SJCRH30 (cell line): ENCODE results near the gene SLX1A. TPM values are rescaled to one million over a fixed set of nuclear protein-coding genes. Genes with fewer than 3 reads are reported as not detected.
A peak's percentile ranks its signal among the peaks of the same experiment; 100 is the strongest.
"Not testable (repeated sequence)": the region's sequence is repeated elsewhere in the genome, so short reads cannot be mapped to it uniquely, and the experiment has no call there.

Experiments
- DNase-seq, 2 experiments: peaks; one replicate each; pipeline ENCODE4 v3.0.0-alpha.2; 2015 to 2020
- H3K27ac ChIP-seq: fragments of 250-450 bp; sonication (Bioruptor Pico); 2 replicates; pipeline ENCODE4 v1.5.1; 2020; ENCODE audit warnings: mild to moderate bottlenecking, moderate library complexity
- H3K27me3 ChIP-seq: fragments of 250-450 bp; sonication (Bioruptor Pico); 2 replicates; pipeline ENCODE4 v1.5.1; 2020; ENCODE audit warnings: mild to moderate bottlenecking, moderate library complexity
- H3K36me3 ChIP-seq: fragments of 250-450 bp; sonication (Bioruptor Pico); 2 replicates; pipeline ENCODE4 v1.5.1; 2020; ENCODE audit warnings: mild to moderate bottlenecking, moderate library complexity
- H3K4me1 ChIP-seq: fragments of 250-450 bp; sonication (Bioruptor Pico); 2 replicates; pipeline ENCODE4 v1.5.1; 2020; ENCODE audit warnings: mild to moderate bottlenecking, moderate library complexity
- H3K4me3 ChIP-seq: fragments of 250-450 bp; sonication (Bioruptor Pico); 2 replicates; pipeline ENCODE4 v1.5.1; 2020; ENCODE audit warnings: mild to moderate bottlenecking, moderate library complexity
- H3K9me3 ChIP-seq: fragments of 250-450 bp; sonication (Bioruptor Pico); replicated peaks from 2 replicates; pipeline ENCODE4 v1.5.1; 2020; ENCODE audit warnings: mild to moderate bottlenecking, moderate library complexity
- total RNA-seq: library from RNA; depleted of rRNA; stranded (reverse); fragments of >200 nt; shearing (Covaris generic); gene quantifications from 2 replicates; pipeline ENCODE4 v1.2.3, GENCODE V29; 2014

The SLX1A gene
- total RNA-seq, 1 experiment from 2014 or later, result 15.2 TPM

DNA sequence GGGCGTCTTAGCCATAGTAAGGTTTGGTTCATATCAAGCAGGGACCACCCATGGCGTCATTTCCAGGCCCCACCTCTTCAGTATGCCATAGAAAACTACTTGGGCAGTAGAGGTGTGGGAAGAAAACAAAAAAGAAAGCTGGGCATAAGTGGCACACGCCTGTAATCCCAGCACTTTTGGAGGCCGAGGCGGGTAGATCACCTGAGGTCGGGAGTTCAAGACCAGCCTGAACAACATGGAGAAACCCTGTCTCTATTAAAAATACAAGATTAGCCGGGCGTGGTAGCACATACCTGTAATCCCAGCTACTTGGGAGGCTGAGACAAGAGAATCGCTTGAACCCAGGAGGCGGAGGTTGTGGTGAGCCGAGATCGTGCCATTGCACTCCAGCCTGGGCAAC, 2.5 kb upstream of the SLX1A start:
- not testable (repeated sequence) for H3K4me3 ChIP-seq, DNase-seq, H3K36me3 ChIP-seq, H3K9me3 ChIP-seq, H3K4me1 ChIP-seq, H3K27me3 ChIP-seq, H3K27ac ChIP-seq

DNA sequence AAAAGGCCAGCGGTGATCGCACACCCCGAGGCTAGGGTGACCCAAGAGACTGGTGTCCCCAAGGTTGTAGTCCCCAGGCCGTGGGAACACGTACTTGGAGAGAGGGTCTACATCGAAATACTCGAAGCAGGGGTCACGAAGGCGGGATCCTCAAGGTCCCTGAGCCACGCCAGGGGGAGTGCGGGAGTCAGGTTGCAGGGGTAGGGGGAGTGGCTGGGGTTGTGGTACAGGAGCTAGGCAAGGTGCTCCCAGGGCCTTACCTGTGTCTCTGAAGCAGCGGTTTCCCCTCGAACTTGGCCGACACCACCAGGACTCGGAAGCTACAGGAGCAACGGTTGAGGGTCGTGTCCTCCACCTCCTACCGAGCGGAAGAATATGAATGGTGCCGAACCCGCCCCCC, 577 bp upstream of the SLX1A start:
- not testable (repeated sequence) for H3K4me1 ChIP-seq, DNase-seq, H3K4me3 ChIP-seq, H3K9me3 ChIP-seq, H3K27me3 ChIP-seq, H3K27ac ChIP-seq, H3K36me3 ChIP-seq

DNA sequence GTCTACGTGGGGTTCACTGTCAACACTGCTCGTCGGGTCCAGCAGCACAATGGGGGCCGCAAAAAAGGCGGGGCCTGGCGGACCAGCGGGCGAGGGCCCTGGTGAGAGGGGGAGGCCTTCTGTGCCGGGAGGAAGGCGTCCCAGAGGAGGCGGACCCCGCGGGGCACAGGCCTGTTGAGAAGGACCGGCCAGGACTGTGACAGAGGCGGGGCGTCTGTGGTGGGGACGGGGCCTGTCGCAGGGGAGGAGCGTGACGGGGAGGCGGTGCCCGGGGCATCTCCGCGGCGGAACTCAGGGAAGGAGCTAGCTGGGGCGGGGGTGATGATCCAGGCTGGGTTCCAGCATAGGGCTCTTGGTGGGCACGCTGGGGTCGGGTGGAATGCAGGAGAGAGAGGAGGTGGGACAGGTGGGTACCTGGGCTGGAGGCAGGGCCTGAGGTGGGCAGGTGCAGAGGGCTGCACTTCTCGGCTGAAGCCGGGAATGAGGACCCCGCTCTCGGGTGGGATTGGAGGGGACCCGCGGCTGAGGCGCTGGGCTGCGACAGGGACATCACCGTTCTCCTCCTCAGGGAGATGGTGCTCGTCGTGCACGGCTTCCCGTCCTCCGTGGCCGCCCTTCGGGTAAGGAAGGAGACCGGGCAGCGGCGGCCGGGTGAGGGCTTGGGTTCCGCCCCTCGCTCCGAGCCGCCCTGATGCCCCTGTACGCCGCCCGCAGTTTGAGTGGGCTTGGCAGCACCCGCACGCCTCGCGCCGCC, 674 bp downstream of the SLX1A start:
- H3K27ac ChIP-seq, DNase-seq, H3K36me3 ChIP-seq, H3K27me3 ChIP-seq, H3K4me3 ChIP-seq, H3K9me3 ChIP-seq, H3K4me1 ChIP-seq: not testable (repeated sequence)

DNA sequence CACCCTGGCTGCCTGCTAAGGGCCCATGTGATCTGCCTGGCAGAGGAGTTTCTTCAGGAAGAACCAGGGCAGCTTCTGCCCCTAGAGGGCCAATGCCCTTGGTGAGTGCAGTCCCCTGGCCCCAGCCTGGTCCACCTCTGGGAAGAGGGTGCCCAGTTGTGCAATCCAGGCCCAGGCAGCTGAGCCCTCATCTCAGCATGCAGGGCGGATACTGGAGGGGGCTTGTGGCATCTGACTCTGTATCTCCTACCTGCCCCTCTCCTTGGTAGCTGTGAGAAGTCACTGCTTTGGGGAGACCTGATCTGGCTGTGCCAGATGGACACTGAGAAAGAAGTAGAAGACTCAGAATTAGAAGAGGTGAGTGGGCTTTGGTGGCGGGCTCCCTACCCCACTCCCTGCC, 3.3 kb downstream of the SLX1A start:
- not testable (repeated sequence) for H3K27ac ChIP-seq, H3K4me1 ChIP-seq, H3K36me3 ChIP-seq, DNase-seq, H3K27me3 ChIP-seq, H3K4me3 ChIP-seq, H3K9me3 ChIP-seq

DNA sequence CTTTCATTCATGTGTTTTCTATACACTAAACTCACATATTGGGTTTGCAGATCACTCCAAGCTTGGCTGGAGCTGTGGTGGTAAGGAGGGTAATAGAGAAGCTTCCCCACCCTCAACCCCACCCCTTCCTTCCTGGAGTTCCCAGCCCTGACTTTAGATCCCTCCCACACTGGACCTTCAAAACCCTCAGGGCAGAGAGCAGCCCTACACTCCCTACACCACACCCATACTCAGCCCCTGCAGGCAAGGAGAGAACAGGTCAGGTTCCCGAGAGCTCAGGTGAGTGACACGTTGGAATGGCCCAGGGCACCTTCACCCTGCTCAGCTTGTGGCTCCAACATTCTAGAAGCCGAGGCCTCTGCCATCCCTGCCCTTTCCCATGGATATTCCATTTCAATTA, 5.4 kb downstream of the SLX1A start, which contains the start of gene SULT1A3:
Gene SULT1A3 (plus strand): TSS at position 207 of the 400 bp plus-strand sequence. CDS start 1,474 bp downstream, outside the sequence.
- H3K36me3 ChIP-seq, H3K4me3 ChIP-seq, H3K27ac ChIP-seq, H3K9me3 ChIP-seq, DNase-seq, H3K27me3 ChIP-seq, H3K4me1 ChIP-seq: not testable (repeated sequence)

DNA sequence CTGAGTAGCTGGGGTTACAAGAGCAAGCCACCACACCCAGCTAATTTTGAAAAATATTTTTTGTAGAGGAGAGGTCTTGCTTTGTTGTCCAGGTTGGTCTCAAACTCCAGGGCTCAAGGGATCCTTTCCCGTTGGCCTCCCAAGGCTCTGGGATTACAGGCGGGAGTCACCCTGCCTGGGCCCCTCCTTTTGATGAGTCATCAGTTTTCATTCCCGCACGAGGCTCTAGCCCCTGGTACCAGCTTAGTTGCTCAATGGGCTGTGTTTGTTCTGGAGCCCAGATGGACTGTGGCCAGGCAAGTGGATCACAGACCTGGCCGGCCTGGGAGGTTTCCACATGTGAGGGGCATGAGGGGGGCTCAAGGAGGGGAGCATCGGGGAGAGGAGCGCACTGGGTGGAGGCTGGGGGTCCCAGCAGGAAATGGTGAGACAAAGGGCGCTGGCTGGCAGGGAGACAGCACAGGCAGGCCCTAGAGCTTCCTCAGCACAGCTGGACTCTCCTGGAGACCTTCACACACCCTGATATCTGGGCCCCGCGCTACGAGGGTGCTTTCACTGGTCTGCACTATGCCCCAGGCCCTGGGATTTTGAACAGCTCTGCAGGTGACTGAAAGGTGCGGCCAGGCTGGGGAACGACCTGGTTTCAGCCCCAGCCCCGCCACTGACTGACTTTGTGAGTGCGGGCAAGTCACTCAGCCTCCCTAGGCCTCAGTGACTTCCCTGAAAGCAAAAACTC, 6.1 kb downstream of the SLX1A start:
- H3K36me3 ChIP-seq, H3K27ac ChIP-seq, H3K9me3 ChIP-seq, H3K4me3 ChIP-seq, H3K27me3 ChIP-seq, H3K4me1 ChIP-seq, DNase-seq: not testable (repeated sequence)

DNA sequence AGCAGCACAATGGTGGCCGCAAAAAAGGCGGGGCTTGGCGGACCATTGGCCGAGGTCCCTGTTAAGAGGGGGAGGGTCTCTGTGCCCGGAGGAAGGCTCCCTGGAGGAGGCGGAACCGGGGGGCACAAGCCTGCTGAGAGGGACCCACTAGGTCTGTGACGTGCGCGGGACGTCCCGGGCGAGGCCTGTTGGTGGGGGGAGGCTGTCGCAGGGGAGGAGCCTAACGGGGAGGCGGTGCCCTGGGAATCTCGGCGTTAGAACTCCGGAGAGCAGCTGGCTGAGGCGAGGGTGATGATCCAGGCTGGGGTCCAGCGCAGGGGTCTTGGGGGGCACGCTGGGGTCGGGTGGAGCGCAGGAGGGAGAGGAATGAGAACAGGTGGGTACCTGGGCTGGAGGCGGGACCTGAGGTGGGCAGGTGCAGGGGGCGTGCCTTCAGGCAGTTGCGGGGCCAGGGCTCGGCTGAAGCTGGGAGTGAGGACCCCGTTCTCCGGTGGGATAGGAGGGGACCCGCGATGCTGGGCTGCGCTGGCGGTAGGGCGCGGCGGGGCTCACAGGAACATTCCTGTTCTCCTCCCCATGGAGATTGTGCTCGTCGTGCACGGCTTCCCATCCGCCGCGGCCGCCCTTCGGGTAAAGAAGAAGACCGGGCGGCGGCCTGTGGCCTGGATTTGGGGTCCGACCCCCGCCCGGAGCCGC, 12.0 kb downstream of the SLX1A start:
- not testable (repeated sequence) for H3K27me3 ChIP-seq, H3K4me3 ChIP-seq, DNase-seq, H3K4me1 ChIP-seq, H3K36me3 ChIP-seq, H3K9me3 ChIP-seq, H3K27ac ChIP-seq

DNA sequence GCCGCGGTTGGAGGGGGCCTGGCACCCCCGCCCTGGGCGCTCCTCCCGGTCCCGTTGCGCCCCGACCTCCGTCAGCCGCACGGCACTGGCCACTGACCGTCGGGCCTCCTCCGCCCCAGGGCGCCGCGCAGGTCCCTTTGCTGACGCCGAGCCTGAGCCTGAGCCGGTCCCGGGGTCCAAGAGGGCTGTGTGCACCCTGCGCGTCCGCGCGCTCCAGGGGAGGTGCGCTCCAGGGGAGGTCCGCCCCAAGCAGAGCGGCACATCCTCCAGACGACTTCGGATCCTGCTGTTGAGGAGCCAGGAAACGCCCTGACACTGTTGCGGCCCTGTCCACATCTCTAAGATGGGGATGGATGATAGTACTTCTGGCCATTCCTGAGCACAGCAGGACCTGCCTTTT, 12.6 kb downstream of the SLX1A start:
- H3K4me3 ChIP-seq, H3K4me1 ChIP-seq, DNase-seq, H3K9me3 ChIP-seq, H3K27ac ChIP-seq, H3K36me3 ChIP-seq, H3K27me3 ChIP-seq: not testable (repeated sequence)

DNA sequence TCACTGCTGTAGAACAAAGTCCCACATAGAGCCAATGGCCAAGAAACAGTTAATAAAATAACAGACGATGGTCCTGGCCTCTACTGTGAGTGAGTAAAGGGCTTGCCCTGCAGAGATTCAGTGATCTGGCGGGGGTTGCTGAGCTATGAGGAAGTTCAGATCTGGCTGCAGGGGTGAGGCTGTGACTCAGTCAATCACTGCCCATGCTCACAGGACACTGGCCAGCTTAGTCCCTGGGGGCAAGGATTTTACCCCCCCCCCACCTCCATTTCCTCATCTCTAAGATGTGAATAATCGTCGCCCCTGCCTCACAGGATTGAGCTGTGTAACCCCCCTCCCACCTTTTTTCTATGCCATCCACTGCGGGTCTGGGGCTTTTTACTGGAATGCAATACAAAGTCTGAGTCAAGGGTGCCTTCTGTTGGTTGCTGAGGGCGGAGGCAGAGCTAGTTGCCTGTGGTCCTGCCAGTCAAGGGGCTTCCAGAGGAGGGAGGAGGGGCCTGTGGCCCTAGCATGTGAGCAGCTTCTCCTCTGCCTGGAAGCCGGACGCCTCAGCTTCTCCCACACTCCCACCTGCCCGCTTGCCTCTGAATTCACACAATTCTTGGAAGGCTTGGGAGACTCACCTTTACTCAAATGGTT, 13.5 kb downstream of the SLX1A start:
- not testable (repeated sequence) for H3K27ac ChIP-seq, H3K4me1 ChIP-seq, H3K27me3 ChIP-seq, H3K36me3 ChIP-seq, H3K4me3 ChIP-seq, H3K9me3 ChIP-seq
- peak in 1 of 2 experiments; percentile 29 for DNase-seq

DNA sequence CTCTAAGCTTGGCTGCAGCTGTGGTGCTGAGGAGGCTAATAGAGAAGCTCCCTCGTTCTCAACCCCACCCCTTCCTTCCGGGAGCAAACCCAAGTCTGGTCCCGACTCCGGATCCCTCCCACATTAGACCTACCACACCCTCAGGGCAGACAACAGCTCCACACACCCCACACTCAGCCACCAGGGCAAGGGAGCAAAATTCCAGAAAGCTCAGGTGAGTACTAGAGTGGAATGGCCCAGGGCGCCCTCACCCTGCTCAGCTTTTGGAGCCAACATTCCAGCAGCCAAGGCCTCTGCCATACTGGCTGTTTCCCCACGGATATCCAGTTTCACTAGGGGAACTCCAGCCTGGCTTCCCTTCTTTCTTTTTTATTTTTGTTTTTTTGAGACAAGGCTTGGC, 15.4 kb downstream of the SLX1A start:
- not testable (repeated sequence) for H3K4me1 ChIP-seq, H3K36me3 ChIP-seq, H3K27ac ChIP-seq, H3K27me3 ChIP-seq, H3K4me3 ChIP-seq, H3K9me3 ChIP-seq
- peak in 1 of 2 experiments; percentile 6 for DNase-seq

DNA sequence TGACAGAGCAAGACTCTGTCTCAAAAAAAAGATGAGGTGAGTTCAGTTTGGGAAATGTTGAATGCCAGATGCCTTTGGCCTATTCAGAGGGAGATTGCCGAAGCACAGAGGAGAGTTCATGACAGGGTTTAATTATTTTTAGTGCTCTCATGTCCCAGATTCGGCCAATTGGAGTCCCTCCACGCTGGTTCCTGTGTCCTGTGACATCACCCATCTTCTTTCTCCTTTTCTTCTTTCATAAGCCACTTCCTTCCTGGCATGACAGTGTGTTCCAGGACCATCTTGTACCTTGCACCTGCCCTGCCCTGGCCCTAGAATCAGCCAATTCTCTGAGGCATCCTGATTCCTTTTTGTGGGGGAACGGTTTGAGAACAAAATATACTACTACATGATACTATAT, 17.7 kb downstream of the SLX1A start:
- H3K27me3 ChIP-seq, H3K4me1 ChIP-seq, DNase-seq, H3K36me3 ChIP-seq, H3K27ac ChIP-seq, H3K4me3 ChIP-seq, H3K9me3 ChIP-seq: not testable (repeated sequence)

DNA sequence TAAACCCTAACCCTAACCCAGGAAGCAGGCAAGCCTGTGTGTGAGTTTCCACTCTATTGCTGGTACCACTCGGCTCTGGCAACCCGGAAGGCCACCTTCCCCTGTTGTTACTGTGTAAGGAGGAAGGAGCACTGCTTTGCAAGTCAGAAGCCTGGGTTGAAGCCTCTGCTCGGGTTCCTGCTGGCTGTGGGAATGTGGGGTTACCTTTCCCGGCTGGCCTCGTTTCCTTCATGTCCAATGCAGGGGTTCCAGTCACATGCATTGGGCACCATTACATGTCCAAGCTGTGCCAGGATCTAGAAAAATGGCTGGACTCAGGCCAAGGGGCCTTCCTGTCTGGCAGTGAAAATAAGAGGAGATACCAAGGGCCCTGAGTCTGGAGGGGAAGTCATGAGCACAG, 23.4 kb downstream of the SLX1A start:
- not testable (repeated sequence) for H3K9me3 ChIP-seq, H3K4me3 ChIP-seq, H3K27ac ChIP-seq, H3K27me3 ChIP-seq, DNase-seq, H3K36me3 ChIP-seq, H3K4me1 ChIP-seq
